Body of pancreas (tissue), 4 donors: ENCODE data around the gene TMEM255B. TPM values are rescaled to one million over a fixed set of nuclear protein-coding genes. Genes with fewer than 3 reads are reported as not detected.

ENCODE experiments used
- ATAC-seq: fragments of 150-250 bp; one replicate; pipeline ENCODE4 v1.9.1; 2016
- DNase-seq, 4 donors: peaks; one replicate each; pipeline ENCODE4 v3.0.0-alpha.2; 2019
- H3K27ac ChIP-seq, 4 donors: fragments of 200-600 bp; sonication (generic); 1 replicate in 3 of 4; 2 replicates in 1 of 4; pipeline versions ENCODE4 v1.5.1 to v1.6.1; 2016 to 2019; ENCODE audit warnings: mild to moderate bottlenecking in 1 of 4, mixed read lengths in 1 of 4, moderate library complexity in 1 of 4
- H3K27me3 ChIP-seq, 2 donors: fragments of 200-600 bp; sonication (generic); one replicate each; pipeline ENCODE4 v1.6.0; 2016; ENCODE audit warnings: mild to moderate bottlenecking in 1 of 2
- H3K36me3 ChIP-seq, 2 donors: fragments of 200-600 bp; sonication (generic); replicated peaks in 1 of 2; 2 replicates each; pipeline ENCODE4 v1.5.1; 2016; ENCODE audit warnings: low read depth in 2 of 2; ENCODE audit not compliant: insufficient read depth in 1 of 2
- H3K4me1 ChIP-seq: fragments of 200-600 bp; sonication (generic); one replicate; pipeline ENCODE4 v1.6.0; 2016
- H3K4me3 ChIP-seq, 2 donors: fragments of 200-600 bp; sonication (generic); 1 replicate in 1 of 2; 2 replicates in 1 of 2; pipeline ENCODE4 v1.5.1; 2016 to 2019
- H3K9me3 ChIP-seq, 3 donors: fragments of 200-600 bp; sonication (generic); 1 replicate in 2 of 3; 2 replicates in 1 of 3; pipeline ENCODE4 v1.5.1; 2016
- CTCF ChIP-seq, 7 experiments: fragments of 450-650 bp in 4 of 7; fragments of 200-600 bp in 3 of 7; sonication (generic) in 3 of 7; IDR thresholded peaks; one replicate each; pipeline ENCODE4 v1.5.1; 2016 to 2019; ENCODE audit warnings: antibody characterized with exemption in 7 of 7
- POLR2A ChIP-seq, 3 donors: fragments of 450-650 bp; IDR thresholded peaks; one replicate each; pipeline ENCODE4 v1.6.1; 2016; ENCODE audit warnings: antibody characterized with exemption in 3 of 3, mild to moderate bottlenecking in 2 of 3
- WGBS, 2 donors: methylation state at CpG; one replicate each; pipeline ENCODE4 v1.1.5; 2017; 5-methylcytosine and 5-hydroxymethylcytosine counted together
- intact Hi-C: fragments of 100-400 bp; cut with DNase I; formaldehyde crosslinking; loops from one replicate; pipeline ENCODE4 v1.15.1; 2023
- total RNA-seq, 2 donors: library from RNA; depleted of rRNA; stranded (reverse); fragments of >200 nt; gene quantifications; one replicate each; pipeline ENCODE4 v1.1.0, GENCODE V29; 2016

The TMEM255B gene
- total RNA-seq, 2 donors from 2014 or later, result 1.0 to 4.6 TPM

DNA sequence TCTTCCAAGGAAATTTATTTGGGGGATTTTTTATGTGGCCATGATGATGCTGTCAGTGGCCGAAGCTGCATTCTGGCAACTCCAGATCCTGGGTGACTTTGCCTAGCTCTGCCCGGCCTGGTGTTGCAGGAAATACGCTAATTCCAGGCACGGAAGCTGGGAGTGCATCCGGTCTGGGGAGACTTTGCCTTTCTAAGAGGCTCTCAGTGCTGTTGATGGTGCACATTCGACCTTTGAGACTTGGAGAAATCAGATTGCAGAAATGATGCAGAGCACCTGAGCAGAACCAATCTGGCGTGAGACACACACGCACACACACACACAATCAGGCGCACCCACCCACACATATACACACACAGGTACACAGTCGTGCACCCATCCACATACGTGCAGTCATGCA is 5.9 kb upstream of the TMEM255B start:
- peaks cover 5% of the 10 kb centered on the region for H3K4me1 ChIP-seq
- intact Hi-C loops, result no loop called here
- H3K27ac ChIP-seq, result no peak overlapping the region
- no peaks in the 10 kb centered on the region for H3K27me3 ChIP-seq
- no peaks in the 10 kb centered on the region for H3K36me3 ChIP-seq
- no peak for DNase-seq
- ATAC-seq, result no peak
- TF ChIP-seq POLR2A (IDR thresholded peaks at IDR 0.05) (no peak), CTCF (IDR thresholded peaks at IDR 0.05) (no peak)
- 68 to 74% methylated on average over 11 of the region's 11 CpGs for WGBS, 2 donors
- no peaks in the 10 kb centered on the region for H3K9me3 ChIP-seq
- no peak overlapping the region for H3K4me3 ChIP-seq

DNA sequence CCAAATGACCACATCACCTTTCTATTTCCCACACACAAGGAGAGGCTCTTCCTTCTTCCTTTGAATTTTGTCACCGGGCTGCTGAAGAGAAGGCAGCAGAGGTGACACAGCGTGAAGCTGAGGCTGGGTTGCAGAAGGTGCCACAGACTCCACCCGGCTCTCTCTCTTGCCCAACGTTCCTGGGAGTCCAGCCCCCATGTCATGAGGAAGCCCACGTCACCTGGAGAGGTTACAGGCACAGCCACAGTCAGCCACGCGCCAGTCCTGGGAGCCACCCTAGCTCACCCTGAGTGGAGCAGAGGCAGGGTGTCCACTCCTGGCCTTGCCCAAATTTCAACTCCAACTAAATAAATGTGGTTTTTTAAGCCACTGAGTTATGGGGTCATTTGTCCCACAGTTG is 4.8 kb upstream of the TMEM255B start:
- no peaks in the 10 kb centered on the region for H3K36me3 ChIP-seq
- ATAC-seq (no peak), DNase-seq (no peak)
- intact Hi-C loops, result no loop called here
- H3K27ac ChIP-seq, result no peak overlapping the region
- WGBS, 2 donors, result 69 to 74% methylated on average over 7 of the region's 7 CpGs
- H3K27me3 ChIP-seq, result no peaks in the 10 kb centered on the region
- peaks cover 12% of the 10 kb centered on the region for H3K4me1 ChIP-seq
- no peak overlapping the region for H3K4me3 ChIP-seq
- TF ChIP-seq POLR2A (IDR thresholded peaks at IDR 0.05), result no peak
- TF ChIP-seq CTCF (IDR thresholded peaks at IDR 0.05), result no peak
- no peaks in the 10 kb centered on the region for H3K9me3 ChIP-seq

DNA sequence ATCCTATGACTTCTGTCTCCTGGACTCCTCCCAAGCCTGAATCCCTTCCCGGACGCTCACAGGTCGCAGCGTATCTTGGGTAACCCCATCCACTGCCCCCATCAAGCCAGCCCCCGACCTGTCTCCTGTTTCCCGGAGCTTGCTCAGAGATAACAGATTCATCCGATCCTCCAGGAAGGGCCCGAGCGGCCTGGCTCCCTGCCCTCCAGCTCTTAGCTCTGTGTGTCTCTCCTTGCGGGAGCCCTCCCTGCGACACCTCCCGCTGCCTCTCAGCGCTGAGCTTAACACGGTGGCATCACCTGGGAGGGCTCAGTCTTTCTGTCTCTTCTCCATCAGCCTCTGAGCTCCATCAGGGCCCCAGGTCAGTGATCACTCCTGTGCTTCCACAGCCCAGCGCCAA is 4.3 kb upstream of the TMEM255B start:
- Histone ChIP-seq H3K36me3 (no peaks in the 10 kb centered on the region), H3K4me3 (no peak overlapping the region), H3K4me1 (peaks cover 16% of the 10 kb centered on the region), H3K9me3 (no peaks in the 10 kb centered on the region), H3K27me3 (no peaks in the 10 kb centered on the region), H3K27ac (no peak overlapping the region)
- intact Hi-C loops, result no loop called here
- DNase-seq (no peak), ATAC-seq (no peak)
- TF ChIP-seq POLR2A (IDR thresholded peaks at IDR 0.05), result no peak
- no peak for TF ChIP-seq CTCF (IDR thresholded peaks at IDR 0.05)
- 81 to 82% methylated on average over 15 of the region's 15 CpGs for WGBS, 2 donors

DNA sequence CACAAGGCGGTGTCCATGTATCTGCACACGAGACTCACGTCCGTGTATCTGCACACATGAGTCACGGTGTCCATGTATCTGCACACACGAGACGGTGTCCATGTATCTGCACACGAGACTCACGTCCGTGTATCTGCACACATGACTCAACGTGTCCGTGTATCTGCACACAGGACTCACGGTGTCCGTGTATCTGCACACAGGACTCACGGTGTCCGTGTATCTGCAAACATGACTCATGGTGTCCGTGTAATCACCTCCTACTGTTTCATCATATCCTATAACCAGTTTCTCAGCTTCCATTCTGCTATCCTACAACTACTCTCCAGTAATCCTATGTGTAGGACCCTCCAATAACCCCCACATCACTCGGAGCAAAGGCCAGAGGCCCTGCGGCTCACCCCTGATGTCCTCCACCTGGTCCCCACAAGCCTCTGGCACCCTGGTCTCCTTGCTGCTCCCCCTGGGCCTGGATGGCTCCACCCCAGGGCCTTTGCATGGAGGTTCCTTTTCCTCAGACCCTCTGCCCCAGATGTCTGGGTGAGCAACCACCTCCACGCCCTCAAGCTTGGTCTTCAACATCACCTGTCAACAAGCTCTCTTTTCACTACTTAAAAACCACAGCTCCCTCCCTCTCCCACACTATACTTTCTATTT is 2.5 kb upstream of the TMEM255B start:
- no peaks in the 10 kb centered on the region for H3K9me3 ChIP-seq
- H3K4me1 ChIP-seq, result peaks cover 20% of the 10 kb centered on the region
- no peak for DNase-seq
- no peaks in the 10 kb centered on the region for H3K36me3 ChIP-seq
- 85 to 90% methylated on average over 20 of the region's 20 CpGs for WGBS, 2 donors
- intact Hi-C loops, result no loop called here
- no peak overlapping the region for H3K4me3 ChIP-seq
- no peak for ATAC-seq
- TF ChIP-seq CTCF (IDR thresholded peaks at IDR 0.05) (no peak), POLR2A (IDR thresholded peaks at IDR 0.05) (no peak)
- no peak overlapping the region for H3K27ac ChIP-seq
- no peaks in the 10 kb centered on the region for H3K27me3 ChIP-seq

DNA sequence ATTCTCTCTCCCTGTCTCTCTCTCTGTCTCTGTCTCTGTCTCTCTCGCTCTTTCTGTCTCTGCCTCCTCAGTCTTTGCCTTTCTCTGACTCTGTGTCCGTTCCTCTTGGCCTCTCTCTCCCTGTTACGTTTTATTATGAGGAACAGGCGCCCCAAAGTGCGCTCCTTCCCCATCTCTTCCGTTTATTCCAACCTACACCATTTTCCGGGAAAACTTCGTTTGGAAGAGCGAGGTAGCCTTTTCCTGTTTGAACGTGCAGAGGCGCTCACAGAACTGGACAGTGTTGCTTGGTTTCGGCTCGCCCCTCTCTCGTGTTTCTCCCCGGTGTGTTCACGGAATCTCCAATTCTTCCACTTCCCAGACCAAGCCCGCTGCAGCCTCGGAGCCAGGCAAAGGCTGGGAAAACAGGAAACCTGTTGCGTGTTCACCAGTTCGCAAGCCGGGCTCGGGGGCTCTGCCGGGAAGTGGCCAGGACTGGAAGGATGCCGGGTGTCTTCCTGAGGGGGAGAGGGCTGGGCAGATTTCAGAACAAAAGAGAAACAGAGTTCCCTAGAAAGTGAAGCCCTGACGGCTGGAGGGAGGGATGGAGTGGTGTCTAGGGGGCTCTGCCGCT is 605 bp downstream of the TMEM255B start:
- 3 to 4% methylated on average over 26 of the region's 26 CpGs for WGBS, 2 donors
- Histone ChIP-seq H3K4me3 (peak overlapping the region; percentile 40 to 57), H3K9me3 (no peaks in the 10 kb centered on the region), H3K4me1 (peaks cover 20% of the 10 kb centered on the region), H3K27me3 (no peaks in the 10 kb centered on the region), H3K27ac (peak overlapping the region; percentile 4 to 82 (median 38)), H3K36me3 (no peaks in the 10 kb centered on the region)
- DNase-seq (peak in 2 of 4 donors; percentile 8 to 12), ATAC-seq (peak; percentile 15)
- intact Hi-C loops, result no loop called here
- no peak for TF ChIP-seq POLR2A (IDR thresholded peaks at IDR 0.05)
- TF ChIP-seq CTCF (IDR thresholded peaks at IDR 0.05), result no peak
